ENCODE measurements around the gene LGALS4.
"Not testable (repeated sequence)": the region's sequence is repeated elsewhere in the genome, so short reads cannot be mapped to it uniquely, and the experiment has no call there.

LGALS4 gene

DNA sequence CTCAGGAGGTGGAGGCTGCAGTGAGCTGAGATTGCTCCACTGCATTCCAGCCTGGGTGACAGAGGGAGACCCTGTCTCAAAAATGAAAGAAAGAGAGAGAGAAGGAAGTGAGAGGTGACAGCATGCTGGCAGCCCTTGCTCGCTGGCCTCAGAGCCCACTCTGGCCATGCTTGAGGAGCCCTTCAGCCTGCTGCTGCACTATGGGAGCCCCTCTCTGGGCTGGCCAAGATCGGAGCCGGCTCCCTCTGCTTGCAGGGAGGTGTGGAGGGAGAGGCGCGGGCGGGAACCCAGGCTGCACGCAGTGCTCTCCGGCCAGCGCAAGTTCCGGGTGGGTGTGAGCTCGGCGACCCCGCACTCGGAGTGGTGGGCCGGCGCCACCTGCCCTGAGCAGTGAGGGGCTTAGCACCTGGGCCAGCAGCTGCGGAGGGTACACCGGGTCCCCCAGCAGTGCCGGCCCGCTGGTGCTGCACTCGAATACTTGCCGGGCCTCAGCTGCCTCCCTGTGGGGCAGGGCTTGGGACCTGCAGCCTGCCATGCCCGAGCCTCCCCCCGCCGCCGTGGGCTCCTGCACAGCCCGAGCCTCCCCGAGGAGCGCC, 8.6 kb upstream of the LGALS4 start:
- not testable (repeated sequence) for DNase-seq (ENCODE audit: low read depth)

DNA sequence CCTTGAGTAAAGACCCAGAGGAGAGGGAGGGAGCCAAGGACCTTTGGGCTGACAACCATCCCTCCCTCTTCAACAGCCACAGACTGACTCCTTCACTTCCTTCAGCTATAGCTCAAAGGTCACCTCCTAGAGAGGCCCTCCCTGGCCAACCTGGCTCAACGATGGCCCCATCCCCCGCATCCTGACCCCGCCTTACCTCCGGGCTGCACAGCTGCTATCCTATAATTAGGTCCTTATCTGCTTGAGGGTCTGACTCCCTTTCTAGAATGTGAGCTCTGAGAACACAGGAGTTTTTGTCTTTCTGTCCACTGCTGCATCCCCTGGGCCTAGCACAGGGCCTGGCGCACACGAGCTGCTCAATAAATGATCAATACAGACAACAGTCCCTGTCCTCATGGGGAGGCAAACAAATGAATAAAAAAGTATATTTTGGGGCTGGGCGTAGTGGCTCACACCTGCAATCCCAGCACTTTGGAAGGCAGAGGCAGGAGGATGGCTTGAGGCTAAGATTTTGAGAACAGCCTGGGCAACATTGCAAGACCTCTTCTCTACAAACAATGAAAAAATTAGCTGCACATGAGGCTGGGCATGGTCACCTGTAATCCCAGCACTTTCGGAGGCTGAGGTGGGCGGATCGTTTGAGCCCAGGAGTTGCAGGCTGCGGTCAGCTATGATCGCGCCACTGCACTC, 6.6 kb upstream of the LGALS4 start:
- no peak for DNase-seq (ENCODE audit: low read depth)

DNA sequence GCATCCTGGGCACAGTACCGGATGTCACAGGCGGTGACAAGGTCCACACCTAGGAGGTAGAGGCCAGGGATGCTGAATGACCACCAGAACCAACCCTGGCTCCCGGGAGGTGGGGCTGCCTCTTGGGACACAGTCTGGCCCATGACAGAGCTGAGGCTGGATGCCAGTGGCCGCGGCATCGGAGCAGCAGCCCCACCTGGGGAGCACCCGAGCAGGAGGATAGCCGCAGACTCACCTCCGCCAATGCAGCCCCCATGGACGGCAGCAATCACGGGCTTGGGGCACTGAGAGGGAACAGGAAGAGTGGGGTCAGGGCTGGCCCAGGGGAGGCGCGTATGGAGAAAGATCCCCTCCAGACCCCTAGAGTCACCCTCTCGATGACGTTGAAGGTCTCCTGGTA, 4.3 kb upstream of the LGALS4 start:
- no peak for DNase-seq (ENCODE audit: low read depth)

DNA sequence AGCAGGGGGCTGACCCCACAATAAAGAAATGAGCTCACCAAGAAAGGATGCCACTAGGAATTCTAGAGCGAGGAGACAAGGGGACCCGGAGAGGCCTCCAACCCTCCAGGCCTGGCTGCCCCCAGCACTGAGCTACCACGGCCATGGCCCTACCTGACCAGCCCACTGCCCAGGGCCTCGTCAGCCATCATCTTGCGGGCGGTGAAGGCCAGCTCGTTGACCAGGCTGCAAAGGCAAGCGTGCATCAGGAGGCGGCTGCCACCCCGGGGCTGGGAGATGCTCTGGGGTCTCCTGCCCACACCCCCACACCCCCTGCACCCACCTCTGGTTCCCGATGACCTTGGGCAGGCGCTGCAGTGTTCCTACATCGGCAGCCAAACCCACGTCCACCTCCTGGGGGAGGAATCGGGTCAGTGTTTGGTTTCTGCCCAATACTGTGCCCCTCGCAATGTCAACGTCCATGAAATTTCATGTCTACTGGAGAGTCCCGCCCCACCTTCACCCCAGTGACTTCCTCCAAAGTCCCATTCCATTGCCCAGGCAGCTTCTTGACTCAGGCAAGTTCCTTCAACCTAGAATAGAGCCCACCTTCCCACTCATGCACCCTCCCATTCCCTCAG, 3.5 kb upstream of the LGALS4 start:
- no peak for DNase-seq (ENCODE audit: low read depth)

DNA sequence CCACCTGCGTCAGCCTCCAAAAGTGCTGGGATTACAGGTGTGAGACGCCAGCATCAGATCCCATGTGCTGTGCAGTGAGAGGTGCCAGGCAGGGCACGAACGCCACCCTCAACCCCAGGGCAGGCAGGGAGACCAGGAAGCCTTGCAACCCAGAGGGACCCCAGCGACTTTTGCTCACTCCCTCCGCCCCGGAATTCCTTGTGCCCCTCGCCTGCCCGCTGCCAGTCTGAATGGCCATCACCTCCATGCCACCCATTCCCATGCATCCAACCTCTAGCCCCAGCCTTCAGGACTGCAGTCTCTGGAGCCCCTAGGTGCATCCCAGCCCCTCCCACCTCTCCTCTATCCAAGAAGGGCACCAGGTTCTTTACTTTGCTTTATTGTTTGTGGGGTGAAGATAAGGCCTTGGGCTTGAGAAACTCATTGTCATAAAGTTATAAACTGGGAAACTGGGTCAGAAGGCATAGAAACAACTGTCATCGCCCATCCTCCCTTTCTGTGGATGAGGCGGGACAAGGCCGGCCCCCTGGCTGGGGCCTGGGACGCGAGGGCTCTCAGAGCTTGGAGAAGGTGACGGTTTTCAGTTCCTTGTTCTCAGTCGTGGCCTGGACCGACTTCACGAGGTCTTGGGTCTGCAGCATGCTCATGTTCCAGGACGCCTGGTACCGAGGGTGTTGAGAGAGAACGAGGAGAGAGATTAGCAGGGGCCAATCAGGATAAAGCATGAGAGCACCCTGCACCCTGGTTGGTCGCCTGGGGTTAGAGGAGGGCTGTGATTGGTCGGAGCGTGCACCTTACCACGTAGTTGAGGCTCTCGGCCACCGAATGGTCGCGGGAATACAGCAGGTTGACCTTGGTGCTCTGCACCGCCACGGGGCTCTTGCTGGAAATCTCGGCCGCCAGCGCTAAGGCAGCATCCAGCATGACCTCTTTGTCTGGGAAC, 2.6 kb upstream of the LGALS4 start:
- no peak for DNase-seq (ENCODE audit: low read depth)

DNA sequence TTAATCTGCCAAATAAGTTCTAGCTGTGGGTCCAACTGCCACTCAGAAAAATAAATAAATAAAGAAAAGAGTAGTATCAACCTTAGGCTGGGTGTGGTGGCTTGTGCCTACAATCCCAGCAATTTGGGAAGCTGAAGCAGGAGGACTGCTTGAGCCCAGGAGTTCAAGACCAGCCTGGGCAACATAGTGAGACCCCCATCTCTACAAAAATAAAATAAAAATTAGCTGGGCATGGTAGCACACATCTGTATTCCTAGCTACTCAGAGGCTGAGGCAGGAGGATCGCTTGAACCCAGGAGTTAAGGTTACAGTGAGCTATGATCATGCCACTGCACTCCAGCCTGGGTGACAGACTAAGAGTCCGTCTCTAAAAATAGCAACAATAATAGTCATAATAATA, 1.2 kb upstream of the LGALS4 start:
- not testable (repeated sequence) for DNase-seq (ENCODE audit: low read depth)

DNA sequence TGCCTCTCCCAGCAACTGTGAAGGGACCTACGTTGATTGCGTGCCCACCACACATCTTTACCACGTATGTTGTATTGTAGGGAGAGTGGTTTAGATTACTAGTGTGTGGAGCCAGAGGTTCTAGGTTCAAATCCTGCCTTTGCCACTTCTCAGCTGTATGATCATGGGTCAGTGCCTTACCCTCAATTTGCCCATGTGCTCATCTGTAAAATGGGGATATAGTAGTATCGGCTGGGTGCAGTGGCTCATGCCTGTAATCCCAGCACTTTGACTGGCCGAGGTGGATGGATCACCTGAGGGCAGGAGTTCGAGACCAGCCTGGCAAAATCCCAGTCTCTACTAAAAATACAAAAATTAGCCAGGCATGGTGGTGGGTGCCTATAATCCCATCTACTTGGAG, 578 bp upstream of the LGALS4 start:
- no peak for DNase-seq (ENCODE audit: low read depth)

DNA sequence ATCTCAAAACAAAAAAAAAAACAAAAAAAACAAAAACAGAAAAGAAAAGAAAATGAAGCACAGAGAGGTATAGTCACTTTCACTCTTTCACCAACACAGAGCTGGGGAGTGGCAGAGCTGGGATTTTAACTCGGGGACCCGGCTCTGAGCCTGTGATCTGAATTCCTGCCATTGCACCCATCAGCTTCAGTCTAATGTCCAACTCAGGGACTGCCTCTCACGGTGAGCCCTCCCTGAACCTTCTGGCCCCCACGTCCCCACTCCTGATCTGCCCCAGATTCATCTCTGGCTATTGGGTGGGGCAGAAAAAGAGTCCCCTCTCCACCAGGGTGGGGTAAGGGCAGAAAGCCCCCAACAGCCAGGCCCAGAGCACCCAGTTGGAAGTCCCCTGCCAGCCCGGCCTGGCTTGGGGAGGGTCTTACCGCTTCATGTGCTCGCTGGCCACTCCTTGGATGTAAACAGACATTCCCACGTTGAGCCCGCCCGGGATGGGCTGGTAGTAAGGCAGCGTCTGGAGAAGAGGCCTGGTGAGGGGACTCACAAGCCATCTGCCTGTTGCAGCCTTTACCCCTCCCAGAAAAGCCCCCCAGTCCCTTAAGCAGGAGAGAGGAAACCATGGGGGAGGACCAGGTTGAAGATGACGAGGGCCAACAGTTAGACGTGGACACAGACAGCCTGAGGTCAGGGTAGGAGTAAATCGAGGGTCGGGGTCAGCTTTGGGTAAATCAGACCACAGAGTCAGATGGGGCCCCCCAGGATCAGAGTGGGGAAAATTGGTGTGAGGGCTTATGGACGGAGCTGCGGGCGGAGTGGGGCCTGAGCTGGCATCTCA, 520 bp downstream of the LGALS4 start:
- no peak for DNase-seq (ENCODE audit: low read depth)

DNA sequence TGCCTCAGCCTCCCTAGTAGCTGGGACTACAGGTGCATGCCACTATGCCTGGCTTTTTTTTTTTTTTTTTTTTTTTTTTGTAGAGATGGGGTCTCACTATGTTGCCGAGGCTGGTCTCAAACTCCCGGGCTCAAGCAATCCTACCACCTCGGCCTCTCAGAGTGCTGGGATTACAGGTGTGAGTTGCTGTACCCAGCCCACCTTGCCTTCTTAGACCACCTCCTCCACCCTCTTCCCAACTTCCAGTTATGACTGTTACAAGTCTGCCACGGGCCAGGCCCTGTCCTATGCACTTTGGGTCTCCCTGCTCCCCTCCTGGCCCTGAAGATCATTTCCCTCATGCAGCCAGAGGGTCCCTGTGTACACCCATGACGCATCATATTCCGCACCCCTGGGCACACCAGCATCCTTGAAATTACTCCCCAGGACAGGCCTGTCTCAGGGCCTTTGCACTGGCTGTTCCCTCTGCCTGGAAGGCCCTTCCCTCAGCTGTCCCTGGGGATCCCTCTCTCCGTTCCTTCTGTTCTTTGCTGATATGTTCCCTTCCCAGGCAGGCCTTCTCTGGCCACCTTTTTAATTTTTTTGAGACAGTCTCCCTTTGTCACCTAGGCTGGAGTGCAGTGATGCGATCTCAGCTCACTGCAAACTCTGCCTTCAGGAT, 3.0 kb downstream of the LGALS4 start:
- no peak for DNase-seq (ENCODE audit: low read depth)

DNA sequence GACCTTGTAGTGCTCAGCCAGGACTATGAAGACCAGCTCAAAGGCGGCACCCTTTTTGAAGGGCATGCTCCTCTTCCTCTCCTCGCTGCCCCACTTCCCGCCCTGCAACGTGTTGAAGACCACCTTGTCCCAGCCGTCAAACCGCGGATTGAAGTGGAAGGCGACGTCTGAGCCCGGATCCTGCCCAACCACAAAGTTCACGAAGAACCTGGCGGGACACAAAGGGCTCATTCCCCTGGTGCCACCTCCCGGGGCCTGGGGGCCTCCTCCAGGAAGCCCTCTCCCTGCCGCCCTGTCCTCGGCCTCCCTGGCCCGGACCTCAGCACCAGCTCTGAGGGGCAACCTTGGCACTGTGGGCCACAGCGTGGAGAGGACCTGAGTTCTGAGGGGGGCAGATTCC, 4.0 kb downstream of the LGALS4 start:
- DNase-seq (ENCODE audit: low read depth): no peak

DNA sequence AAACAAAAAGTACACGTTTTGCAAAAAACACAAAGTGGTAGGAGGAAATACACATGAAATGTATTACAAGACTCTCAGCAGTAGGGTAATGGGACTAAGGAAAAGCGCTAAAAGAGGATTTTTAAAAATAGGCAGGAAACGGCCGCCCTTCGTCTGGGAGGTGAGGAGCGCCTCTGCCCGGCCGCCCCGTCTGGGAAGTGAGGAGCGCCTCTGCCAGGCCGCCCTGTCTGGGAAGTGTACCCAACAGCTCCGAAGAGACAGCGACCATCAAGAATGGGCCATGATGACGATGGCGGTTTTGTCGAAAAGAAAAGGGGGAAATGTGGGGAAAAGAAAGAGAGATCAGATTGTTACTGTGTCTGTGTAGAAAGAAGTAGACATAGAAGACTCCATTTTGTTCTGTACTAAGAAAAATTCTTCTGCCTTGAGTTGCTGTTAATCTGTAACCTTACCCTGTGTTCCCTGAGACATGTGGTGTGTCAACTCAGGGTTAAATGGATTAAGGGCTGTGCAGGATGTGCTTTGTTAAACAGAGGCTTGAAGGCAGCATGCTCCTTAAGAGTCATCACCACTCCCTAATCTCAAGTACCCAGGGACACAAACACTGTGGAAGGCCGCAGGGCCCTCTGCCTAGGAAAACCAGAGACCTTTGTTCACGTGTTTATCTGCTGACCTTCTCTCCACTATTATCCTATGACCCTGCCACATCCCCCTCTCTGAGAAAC, 5.2 kb downstream of the LGALS4 start:
- not testable (repeated sequence) for DNase-seq (ENCODE audit: low read depth)

DNA sequence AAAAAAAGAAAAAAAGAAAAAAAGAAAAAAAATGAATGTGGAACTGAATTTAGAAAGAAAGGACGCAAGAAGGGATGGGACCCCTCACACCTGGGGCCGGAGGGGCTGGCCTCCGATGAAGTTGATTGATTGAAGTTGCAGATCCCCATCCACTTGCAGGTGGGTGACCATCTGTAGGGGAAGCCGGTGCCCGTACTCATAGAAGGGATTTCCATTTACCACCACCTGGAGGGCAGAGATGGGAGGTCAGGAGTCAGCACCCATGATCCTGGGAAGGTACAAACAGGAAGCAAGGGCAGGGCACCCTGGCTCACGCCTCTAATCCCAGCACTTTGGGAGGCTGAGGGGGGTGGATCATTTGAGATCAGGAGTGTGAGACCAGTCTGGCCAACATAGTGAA, 6.4 kb downstream of the LGALS4 start:
- DNase-seq (ENCODE audit: low read depth): no peak

DNA sequence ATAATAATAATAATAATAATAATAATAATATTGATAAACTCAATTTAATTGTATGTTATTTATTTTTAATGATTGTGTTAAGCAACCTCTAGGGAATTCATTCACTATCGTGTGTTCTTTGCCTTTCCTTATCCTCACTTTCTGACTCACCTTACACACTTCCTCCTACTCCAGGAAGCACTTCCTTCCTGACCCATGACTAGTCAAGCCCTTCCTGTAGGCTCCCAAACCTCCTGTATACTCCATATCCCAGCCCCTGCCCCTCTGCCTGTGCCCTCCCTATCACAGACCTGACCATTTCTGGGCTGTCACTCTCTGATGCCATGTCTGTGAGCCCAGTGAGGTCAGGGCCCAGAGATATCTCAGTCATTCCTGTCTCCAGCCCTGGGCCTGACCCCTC, 7.6 kb downstream of the LGALS4 start:
- DNase-seq (ENCODE audit: low read depth): no peak

DNA sequence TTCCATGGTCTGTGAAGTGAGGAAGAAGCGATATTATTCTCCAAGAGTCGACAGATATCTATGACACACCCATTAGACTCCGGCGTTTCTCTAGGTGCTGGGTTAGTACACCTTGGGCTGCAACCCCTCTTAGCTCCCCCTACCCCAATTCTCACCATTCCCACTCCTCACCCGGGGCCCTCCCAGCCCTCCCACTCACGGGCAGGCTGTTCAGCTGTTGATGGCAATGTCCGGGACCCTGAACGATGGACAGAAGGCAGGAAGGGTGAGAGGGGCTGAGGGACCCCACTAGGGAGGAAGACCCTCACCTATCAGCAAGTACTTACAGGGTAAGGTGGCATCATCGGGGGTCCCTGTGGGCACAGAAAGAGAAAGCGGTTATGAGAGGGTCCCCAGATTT, 9.2 kb downstream of the LGALS4 start:
- no peak for DNase-seq (ENCODE audit: low read depth)

DNA sequence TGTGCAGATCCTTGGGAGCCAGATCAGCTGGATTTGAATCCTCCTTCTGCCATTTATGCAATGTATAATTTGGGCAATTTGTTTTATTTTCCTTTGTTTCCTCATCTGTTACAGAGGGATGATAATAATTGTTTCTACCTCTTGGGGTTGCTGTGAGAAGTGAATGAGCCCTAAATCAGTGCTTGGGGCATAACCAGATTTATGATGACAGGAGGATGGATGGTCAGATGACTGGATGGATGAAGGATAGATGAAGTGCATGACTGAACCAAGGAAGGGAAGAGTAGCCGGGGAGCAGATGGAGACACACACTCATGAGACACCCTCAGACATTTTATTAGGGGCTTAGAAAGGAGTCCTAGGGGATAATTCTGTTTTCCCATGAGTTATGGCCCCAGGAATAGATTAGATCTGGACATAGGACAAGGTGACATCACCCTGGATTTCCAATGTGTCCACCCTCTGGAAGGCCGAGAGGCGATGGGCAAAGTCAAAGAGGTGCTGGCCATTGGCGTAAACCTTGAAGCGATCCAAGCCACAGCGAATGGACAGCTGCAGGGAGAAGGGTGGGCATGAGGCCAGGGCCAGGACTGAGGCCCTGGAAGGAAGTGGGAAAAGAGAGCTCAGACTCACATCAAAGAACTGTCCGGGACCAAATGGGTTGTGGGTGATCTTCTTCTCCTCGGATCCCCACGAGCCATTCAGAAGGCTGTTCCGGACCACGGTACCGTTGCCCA, 11.2 kb downstream of the LGALS4 start:
- no peak for DNase-seq (ENCODE audit: low read depth)

DNA sequence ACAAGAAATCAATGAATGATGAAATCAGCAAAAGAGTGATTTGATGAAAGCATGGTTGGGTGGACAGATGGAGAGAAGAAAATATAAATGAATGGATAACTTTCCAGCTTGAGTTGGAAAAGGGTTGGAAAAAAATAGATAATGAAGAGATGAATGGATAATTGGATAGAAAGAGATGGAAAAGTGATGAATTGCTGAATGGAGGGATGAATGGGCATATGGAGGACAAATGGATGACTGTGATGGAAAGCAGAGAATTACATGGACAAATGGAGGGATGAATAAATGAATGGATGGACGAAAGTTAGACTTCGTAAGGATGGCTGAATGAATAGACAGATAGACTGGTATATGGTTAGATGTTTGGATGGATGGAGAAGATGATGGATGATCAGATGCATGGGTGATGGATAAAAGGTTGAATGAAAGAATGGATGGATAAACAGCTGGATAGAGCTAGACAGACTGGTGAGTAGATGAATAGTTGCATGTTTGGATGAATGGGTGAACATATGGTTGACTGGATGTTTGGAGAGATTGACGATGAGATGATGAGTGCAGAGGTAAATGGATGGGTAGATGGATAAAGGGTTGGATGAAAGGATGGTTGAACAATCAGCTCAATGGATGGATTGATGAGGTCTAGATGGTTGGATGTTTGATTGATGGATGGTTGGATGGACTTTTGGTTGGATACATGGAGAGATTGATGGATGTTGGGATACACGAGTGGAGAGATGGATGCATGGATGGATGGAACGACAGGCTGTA, 12.0 kb downstream of the LGALS4 start:
- no peak for DNase-seq (ENCODE audit: low read depth)

DNA sequence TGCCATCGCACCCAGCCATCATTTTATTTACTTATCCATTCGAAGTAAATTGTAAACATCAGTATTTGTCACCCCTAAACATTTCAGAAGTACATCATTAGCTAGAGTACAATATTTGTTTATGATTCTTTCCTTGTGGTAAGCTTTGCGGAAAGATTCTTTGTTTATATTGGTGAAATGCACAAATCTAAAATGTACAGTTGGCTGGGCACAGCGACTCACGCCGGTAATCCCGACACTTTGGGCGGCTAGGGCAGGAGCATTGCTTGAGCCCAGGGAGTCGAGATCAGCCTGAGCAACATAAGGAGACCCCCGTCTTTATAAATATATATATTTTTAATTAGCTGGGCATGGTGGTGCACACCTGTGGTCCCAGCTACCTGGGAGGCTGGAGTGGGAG, 13.6 kb downstream of the LGALS4 start:
- DNase-seq (ENCODE audit: low read depth): no peak

DNA sequence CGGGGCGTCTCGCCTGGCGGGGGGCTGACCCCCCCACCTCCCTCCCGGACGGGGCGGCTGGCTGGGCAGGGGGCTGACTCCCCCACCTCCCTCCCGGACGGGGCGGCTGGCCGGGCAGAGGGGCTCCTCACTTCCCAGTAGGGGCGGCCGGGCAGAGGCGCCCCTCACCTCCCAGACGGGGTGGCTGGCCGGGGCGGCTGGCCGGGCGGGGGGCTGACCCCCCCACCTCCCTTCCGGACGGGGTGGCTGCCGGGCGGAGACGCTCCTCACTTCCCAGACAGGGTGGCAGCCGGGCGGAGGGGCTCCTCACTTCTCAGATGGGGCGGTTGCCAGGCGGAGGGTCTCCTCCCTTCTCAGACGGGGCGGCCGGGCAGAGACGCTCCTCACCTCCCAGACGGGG, 15.0 kb downstream of the LGALS4 start:
- not testable (repeated sequence) for DNase-seq (ENCODE audit: low read depth)

DNA sequence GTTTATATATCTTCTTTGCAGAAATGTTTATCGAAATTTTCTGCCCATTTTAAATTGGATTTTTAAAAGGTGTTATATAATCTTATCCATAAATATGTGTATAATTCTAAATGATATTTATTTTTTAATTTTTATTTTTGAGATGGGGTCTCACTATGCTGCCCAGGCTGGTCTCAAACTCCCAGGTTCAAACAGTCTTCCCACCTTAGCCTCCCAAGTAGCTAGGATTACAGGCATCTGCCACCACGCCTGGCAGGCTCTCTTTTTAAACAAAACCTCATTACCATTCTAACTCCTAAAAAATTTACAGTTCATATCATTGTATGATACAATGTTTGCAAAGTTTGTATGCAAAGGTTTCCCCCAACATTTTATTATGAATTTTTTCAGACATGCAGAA, 16.6 kb downstream of the LGALS4 start:
- no peak for DNase-seq (ENCODE audit: low read depth)

All from stimulated activated CD8-positive, alpha-beta memory T cell treated with anti-CD3 and anti-CD28 coated beads, Interleukin-7, amount 100 ng/mL, for 24 hours (primary cell).